Testis (tissue), 3 donors: ENCODE results near the gene FGB. TPM values are rescaled to one million over a fixed set of nuclear protein-coding genes. Genes with fewer than 3 reads are reported as not detected.

ENCODE experiments used
- DNase-seq: peaks from one replicate; pipeline ENCODE4 v3.0.0-alpha.2; 2019
- H3K27ac ChIP-seq, 2 donors: fragments of 200-600 bp; sonication (generic); one replicate each; pipeline ENCODE4 v1.5.1; 2019
- H3K27me3 ChIP-seq: fragments of 200-600 bp; sonication (generic); one replicate; pipeline ENCODE4 v1.5.1; 2019
- H3K36me3 ChIP-seq: fragments of 200-600 bp; sonication (generic); one replicate; pipeline ENCODE4 v1.5.1; 2017; ENCODE audit warnings: low read depth; ENCODE audit errors: missing control alignments
- H3K4me1 ChIP-seq: fragments of 200-600 bp; sonication (generic); one replicate; pipeline ENCODE4 v1.5.1; 2019
- H3K4me3 ChIP-seq, 2 donors: fragments of 200-600 bp; sonication (generic); one replicate each; pipeline ENCODE4 v1.5.1; 2017 to 2019
- H3K9me3 ChIP-seq: fragments of 200-600 bp; sonication (generic); one replicate; pipeline ENCODE4 v1.5.1; 2017
- POLR2A ChIP-seq: fragments of 450-650 bp; IDR thresholded peaks from one replicate; pipeline ENCODE4 v1.6.1; 2017; ENCODE audit warnings: antibody characterized with exemption, mild to moderate bottlenecking, moderate library complexity
- WGBS, 2 donors: methylation state at CpG; one replicate each; pipeline ENCODE4 v1.1.5; 2018; 5-methylcytosine and 5-hydroxymethylcytosine counted together
- intact Hi-C: fragments of 100-400 bp; cut with DNase I; formaldehyde crosslinking; loops from one replicate; pipeline ENCODE4 v1.15.1; 2023; ENCODE audit warnings: low total_unique reads
- polyA plus RNA-seq: library from polyadenylated mRNA; stranded (reverse); fragments of 350-450 nt; fragmentation: Illumina TruSeq; extraction: RNeasy Lipid Tissue Mini Kit (QIAGEN cat#74804); gene quantifications from one replicate; pipeline ENCODE4 v1.2.3, GENCODE V29; 2014; ENCODE audit warnings: low read depth, low replicate concordance; ENCODE audit not compliant: insufficient read depth
- total RNA-seq, 2 donors: library from RNA; depleted of rRNA; stranded (reverse); fragments of >200 nt; gene quantifications; one replicate each; pipeline ENCODE4 v1.2.3, GENCODE V29; 2016
- TF ChIP-seq, protein P1 (sequence below), 3 experiments: fragments of 450-650 bp in 2 of 3; fragments of 200-600 bp in 1 of 3; sonication (generic) in 1 of 3; IDR thresholded peaks; one replicate each; pipeline ENCODE4 v1.5.1; 2016 to 2019; ENCODE audit warnings: antibody characterized with exemption in 3 of 3, mild to moderate bottlenecking in 2 of 3, moderate library complexity in 1 of 3

FGB gene
- total and polyA plus RNA-seq, 3 donors from 2014 or later: 0.93 to 2.7 TPM; not detected in 1

DNA sequence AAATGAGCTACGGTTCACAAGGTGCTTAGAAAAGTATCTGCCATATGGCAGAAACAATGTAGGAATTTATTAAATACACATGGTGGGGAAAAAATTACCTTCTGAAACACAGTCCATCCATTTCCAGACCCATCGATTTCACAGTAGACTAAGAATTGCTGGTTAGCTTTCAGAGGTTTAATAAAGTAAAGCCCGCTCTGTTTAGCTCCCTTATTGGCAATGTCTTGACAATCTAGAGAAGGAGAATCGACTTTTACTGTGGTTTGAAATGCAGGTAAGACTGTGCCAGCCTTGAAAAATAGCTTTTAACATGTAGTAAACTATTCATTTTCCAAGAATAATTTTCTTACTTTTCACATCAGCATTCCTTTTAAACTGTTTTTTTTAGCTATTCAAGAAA, 46.7 kb downstream of the FGB start:
- Histone ChIP-seq H3K4me1 (no peaks in the 10 kb centered on the region), H3K9me3 (no peaks in the 10 kb centered on the region), H3K4me3 (no peak overlapping the region), H3K27ac (no peak overlapping the region), H3K36me3 (no peaks in the 10 kb centered on the region), H3K27me3 (no peaks in the 10 kb centered on the region)
- intact Hi-C loops: no loop called here
- no peak for DNase-seq
- TF ChIP-seq, protein P1, sequence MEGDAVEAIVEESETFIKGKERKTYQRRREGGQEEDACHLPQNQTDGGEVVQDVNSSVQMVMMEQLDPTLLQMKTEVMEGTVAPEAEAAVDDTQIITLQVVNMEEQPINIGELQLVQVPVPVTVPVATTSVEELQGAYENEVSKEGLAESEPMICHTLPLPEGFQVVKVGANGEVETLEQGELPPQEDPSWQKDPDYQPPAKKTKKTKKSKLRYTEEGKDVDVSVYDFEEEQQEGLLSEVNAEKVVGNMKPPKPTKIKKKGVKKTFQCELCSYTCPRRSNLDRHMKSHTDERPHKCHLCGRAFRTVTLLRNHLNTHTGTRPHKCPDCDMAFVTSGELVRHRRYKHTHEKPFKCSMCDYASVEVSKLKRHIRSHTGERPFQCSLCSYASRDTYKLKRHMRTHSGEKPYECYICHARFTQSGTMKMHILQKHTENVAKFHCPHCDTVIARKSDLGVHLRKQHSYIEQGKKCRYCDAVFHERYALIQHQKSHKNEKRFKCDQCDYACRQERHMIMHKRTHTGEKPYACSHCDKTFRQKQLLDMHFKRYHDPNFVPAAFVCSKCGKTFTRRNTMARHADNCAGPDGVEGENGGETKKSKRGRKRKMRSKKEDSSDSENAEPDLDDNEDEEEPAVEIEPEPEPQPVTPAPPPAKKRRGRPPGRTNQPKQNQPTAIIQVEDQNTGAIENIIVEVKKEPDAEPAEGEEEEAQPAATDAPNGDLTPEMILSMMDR (IDR thresholded peaks at IDR 0.05): no peak
- WGBS, 2 donors: 92% methylated on average over 4 of the region's 4 CpGs

DNA sequence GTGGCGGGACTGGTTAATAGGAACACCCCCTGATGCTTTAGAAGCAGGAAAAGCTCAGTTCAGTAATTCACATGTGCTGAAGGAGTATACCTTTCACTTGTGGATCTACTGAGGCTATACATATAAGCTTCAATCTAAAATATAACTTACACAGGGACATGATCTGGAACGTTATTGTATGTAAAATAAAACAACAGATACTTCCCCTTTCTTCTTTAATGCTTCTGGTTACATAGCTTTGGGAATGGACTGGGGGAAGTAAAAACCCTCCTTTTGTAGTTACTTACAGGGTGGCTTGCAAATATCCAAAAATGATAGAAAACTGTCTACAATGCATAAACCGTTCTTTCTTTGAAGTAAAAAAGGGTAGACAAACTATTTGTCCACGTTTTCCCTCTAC, 47.8 kb downstream of the FGB start:
- intact Hi-C loops: no loop called here
- WGBS, 2 donors: 72 to 73% methylated on average over 4 of the region's 4 CpGs
- no peak for TF ChIP-seq POLR2A
- TF ChIP-seq, protein P1 (IDR thresholded peaks at IDR 0.05): no peak

DNA sequence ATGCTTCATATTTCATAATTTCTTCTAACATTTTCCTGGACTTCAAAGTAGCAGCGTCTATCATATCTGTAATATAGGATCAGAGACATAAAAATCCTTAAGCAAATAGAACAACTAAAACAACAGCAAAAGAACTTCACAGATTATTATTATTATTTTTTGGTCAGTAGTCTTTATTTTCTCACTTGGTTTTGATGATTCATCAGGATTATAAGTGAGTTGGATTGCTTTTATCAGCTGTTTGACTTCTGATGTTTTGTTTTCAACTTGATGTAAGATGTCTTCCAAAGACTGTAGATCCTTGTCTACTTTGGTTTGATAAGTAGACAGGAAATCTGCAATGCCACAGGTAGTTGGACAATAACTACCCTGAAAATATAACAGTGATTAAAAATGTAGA, 49.0 kb downstream of the FGB start:
- no peak for DNase-seq
- 88 to 90% methylated on average over 1 of the region's 1 CpG for WGBS, 2 donors
- no peak overlapping the region for H3K27ac ChIP-seq
- H3K27me3 ChIP-seq: no peaks in the 10 kb centered on the region
- no peaks in the 10 kb centered on the region for H3K36me3 ChIP-seq
- intact Hi-C loops: no loop called here
- H3K4me3 ChIP-seq: no peak overlapping the region
- H3K9me3 ChIP-seq: no peaks in the 10 kb centered on the region
- TF ChIP-seq POLR2A: no peak
- TF ChIP-seq, protein P1 (IDR thresholded peaks at IDR 0.05): no peak
- no peaks in the 10 kb centered on the region for H3K4me1 ChIP-seq

More for the DNA sequence above, 47.8 kb downstream of the FGB start:
- no peak overlapping the region for H3K27ac ChIP-seq
- no peak for DNase-seq
- no peaks in the 10 kb centered on the region for H3K27me3 ChIP-seq
- no peak overlapping the region for H3K4me3 ChIP-seq
- no peaks in the 10 kb centered on the region for H3K9me3 ChIP-seq
- no peaks in the 10 kb centered on the region for H3K36me3 ChIP-seq
- no peaks in the 10 kb centered on the region for H3K4me1 ChIP-seq

DNA sequence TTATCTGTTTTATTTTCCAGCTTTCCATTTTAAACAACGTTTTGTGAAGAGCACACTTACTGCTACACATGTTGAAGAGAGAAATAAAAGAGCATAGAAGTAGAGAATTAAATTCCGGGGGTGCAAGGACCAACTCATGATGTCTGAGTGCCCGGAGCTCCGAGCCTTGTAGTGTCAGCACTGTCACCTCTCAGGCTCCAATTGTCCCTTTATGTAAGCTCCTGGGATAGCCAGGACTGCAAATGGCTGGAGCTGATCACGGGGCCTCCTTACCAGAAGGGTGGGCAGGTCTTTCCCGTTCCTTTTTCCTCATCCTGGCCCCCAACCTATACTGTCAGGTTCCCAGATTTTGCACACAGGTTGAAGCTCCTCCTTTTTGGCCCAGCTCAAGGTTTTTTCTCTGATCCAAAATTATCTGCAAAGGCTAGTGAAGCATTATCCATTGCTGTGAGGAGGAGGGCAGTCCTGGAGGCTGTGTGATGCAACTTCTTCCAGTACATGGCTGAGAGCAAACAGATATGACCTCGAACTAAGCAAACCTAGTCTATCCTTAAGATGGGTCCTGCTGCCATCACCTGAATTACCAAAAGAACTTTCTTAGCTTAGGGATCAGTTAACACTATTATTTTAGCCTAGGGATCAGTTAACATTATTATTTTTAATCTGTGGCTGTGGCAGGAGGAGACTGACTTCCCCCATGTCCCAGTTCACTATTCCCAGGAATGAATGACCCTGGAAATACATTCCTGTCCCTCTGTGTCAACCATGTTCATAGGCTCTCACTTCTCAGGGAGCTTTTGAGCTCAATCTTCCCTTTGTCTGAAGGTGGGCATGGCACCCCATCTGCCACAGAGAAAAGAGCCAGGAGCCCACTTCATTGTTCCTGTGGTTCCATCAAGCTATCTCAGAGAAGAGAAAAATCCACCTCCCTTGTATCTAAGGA, 49.9 kb downstream of the FGB start, which contains the start of gene FGG:
Gene FGG (minus strand): TSS at position 185 of the 943 bp plus-strand sequence. CDS start 47 bp downstream, at position 138.
- Histone ChIP-seq H3K27me3 (no peaks in the 10 kb centered on the region), H3K4me1 (no peaks in the 10 kb centered on the region), H3K4me3 (no peak within 1 kb of the TSS), H3K27ac (no peak within 1 kb of the TSS), H3K9me3 (no peaks in the 10 kb centered on the region), H3K36me3 (no peaks in the 10 kb centered on the region)
- no peak for DNase-seq
- intact Hi-C loops: no loop called here
- 67 to 71% methylated on average over 7 of the region's 7 CpGs for WGBS, 2 donors
- no peak for TF ChIP-seq POLR2A
- TF ChIP-seq, protein P1 (IDR thresholded peaks at IDR 0.05): no peak
